MM.1S (cell line): Measurements from ENCODE around the gene CDC45.

Source experiments
- EZH2phosphoT487 ChIP-seq: fragments of 300-600 bp; sonication (generic); IDR thresholded peaks from 2 replicates; pipeline ENCODE4 v1.6.1; 2018; ENCODE audit warnings: antibody characterized with exemption, low read length
- TF ChIP-seq, protein P1 (sequence below): fragments of 300-600 bp; sonication (generic); IDR thresholded peaks from 2 replicates; pipeline ENCODE4 v1.5.1; 2016; ENCODE audit warnings: antibody characterized with exemption, low read length, mixed read lengths

DNA sequence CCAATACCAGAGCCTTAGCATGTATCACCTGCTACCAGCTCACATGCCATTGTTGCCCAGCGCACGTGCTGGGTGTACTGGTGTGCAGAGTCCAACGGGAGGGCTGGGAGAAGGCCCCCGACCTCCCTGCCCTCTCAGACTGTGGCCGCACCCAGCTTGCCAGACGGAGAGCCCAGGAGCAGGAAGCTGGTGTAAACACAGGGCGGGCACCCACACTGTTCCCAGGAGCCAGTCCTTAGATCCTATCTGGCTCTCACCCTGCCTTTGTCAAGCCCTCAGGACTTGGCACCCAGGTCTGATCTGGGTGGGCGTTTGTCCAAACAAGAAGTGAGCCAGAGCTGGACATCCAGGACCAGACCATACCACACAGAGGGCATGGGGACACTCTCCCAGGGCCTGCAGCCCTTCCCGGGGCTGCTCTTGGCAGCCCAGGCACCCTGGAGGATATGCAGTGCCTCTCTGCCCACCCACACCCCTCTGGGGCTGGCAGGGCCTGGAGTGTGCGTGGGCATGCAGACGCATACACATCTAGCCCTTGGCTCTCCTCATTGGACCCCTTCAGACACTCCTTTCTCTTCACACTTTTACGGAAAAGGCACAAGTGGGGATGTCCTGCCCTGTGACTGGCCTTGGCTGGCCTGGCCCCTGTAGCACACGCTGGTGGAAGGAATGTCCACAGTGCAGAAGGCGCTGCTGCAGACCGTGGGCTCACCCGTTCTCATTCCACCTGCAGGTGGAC, 64.4 kb downstream of the CDC45 start:
- TF ChIP-seq, protein P1, sequence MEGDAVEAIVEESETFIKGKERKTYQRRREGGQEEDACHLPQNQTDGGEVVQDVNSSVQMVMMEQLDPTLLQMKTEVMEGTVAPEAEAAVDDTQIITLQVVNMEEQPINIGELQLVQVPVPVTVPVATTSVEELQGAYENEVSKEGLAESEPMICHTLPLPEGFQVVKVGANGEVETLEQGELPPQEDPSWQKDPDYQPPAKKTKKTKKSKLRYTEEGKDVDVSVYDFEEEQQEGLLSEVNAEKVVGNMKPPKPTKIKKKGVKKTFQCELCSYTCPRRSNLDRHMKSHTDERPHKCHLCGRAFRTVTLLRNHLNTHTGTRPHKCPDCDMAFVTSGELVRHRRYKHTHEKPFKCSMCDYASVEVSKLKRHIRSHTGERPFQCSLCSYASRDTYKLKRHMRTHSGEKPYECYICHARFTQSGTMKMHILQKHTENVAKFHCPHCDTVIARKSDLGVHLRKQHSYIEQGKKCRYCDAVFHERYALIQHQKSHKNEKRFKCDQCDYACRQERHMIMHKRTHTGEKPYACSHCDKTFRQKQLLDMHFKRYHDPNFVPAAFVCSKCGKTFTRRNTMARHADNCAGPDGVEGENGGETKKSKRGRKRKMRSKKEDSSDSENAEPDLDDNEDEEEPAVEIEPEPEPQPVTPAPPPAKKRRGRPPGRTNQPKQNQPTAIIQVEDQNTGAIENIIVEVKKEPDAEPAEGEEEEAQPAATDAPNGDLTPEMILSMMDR = no peak
- TF ChIP-seq EZH2phosphoT487 = no peak
